Occipital lobe (tissue), 2 donors: ENCODE results near the gene PPFIBP2. TPM values are rescaled to one million over a fixed set of nuclear protein-coding genes. Genes with fewer than 3 reads are reported as not detected.

Experiments
- DNase-seq: peaks from one replicate; lab custom pipeline; 2025; lab: John Stamatoyannopoulos, UW
- total RNA-seq: library from RNA; depleted of rRNA; stranded (reverse); fragments of >200 nt; gene quantifications from one replicate; pipeline ENCODE4 v1.2.3, GENCODE V29; 2014

Gene PPFIBP2
- total RNA-seq, 1 donor from 2014 or later = 15.8 TPM

- DNase-seq = no peak
Observed at GRCh38 chr11:7690648-7691047, 176.8 kb downstream of the PPFIBP2 start.

- no peak for DNase-seq
Observed at GRCh38 chr11:7691759-7692350, 178.1 kb downstream of the PPFIBP2 start.

GRCh38 chr11:7692426-7692825, 178.6 kb downstream of the PPFIBP2 start:
- no peak for DNase-seq

- no peak for DNase-seq
Observed at GRCh38 chr11:7694235-7694634, 180.4 kb downstream of the PPFIBP2 start.

GRCh38 chr11:7696424-7696823, 182.6 kb downstream of the PPFIBP2 start:
- no peak for DNase-seq

Other genes starting within 250 kb of the PPFIBP2 start
- gene OLFML1, start 28.5 kb upstream of the PPFIBP2 start, total RNA-seq = 1.1 TPM
- gene CYB5R2, start 159.5 kb downstream of the PPFIBP2 start, total RNA-seq = 1.2 TPM
- gene OVCH2, start 192.5 kb downstream of the PPFIBP2 start, total RNA-seq = not detected